Esophagus mucosa (tissue), 1 donor: ENCODE data around the gene LIN7C. TPM values are rescaled to one million over a fixed set of nuclear protein-coding genes. Genes with fewer than 3 reads are reported as not detected.
A peak's percentile ranks its signal among the peaks of the same experiment; 100 is the strongest.
"Not testable (repeated sequence)": the region's sequence is repeated elsewhere in the genome, so short reads cannot be mapped to it uniquely, and the experiment has no call there.

Source experiments
- ATAC-seq: fragments of 200-7000 bp; cut with Tn5 transposase; one replicate; pipeline ENCODE4 v1.9.1; 2020
- total RNA-seq: library from RNA; stranded (reverse); gene quantifications from one replicate; pipeline ENCODE4 v1.2.4, GENCODE V29; 2023
- donor health status: DM: yes; HTN: yes; CAD: no.

The LIN7C gene
- total RNA-seq, 1 donor from 2014 or later = 25.7 TPM

GRCh38 chr11:27468995-27469695 is 37.4 kb downstream of the LIN7C start:
- peak; percentile 53 for ATAC-seq

- ATAC-seq = peak; percentile 57
Observed at GRCh38 chr11:27468209-27468994, 38.2 kb downstream of the LIN7C start.

GRCh38 chr11:27467181-27467913 is 39.2 kb downstream of the LIN7C start:
- ATAC-seq = no peak

- peak; percentile 57 for ATAC-seq
Observed at GRCh38 chr11:27466363-27466762, 40.2 kb downstream of the LIN7C start.

- ATAC-seq = no peak
Observed at GRCh38 chr11:27465629-27466028, 40.9 kb downstream of the LIN7C start.

- ATAC-seq = no peak
Observed at GRCh38 chr11:27464909-27465308, 41.7 kb downstream of the LIN7C start.

GRCh38 chr11:27464289-27464696 is 42.3 kb downstream of the LIN7C start:
- peak; percentile 68 for ATAC-seq

- no peak for ATAC-seq
Observed at GRCh38 chr11:27462543-27462942, 44.0 kb downstream of the LIN7C start.

- no peak for ATAC-seq
Observed at GRCh38 chr11:27460158-27460978, 46.2 kb downstream of the LIN7C start.

- ATAC-seq = no peak
Observed at GRCh38 chr11:27459191-27459590, 47.4 kb downstream of the LIN7C start.

GRCh38 chr11:27458182-27458581 is 48.4 kb downstream of the LIN7C start:
- ATAC-seq = no peak

GRCh38 chr11:27456795-27457329 is 49.7 kb downstream of the LIN7C start:
- no peak for ATAC-seq

- ATAC-seq = peak; percentile 49
Observed at GRCh38 chr11:27456140-27456794, 50.3 kb downstream of the LIN7C start.

GRCh38 chr11:27455667-27456066 is 50.9 kb downstream of the LIN7C start:
- ATAC-seq = no peak

- ATAC-seq = peak; percentile 49
Observed at GRCh38 chr11:27453701-27454100, 52.9 kb downstream of the LIN7C start.

GRCh38 chr11:27452147-27452546 is 54.4 kb downstream of the LIN7C start:
- ATAC-seq = no peak

- ATAC-seq = peak; percentile 53
Observed at GRCh38 chr11:27451244-27451965, 55.2 kb downstream of the LIN7C start.

GRCh38 chr11:27448184-27448540 is 58.4 kb downstream of the LIN7C start:
- ATAC-seq = not testable (repeated sequence)

GRCh38 chr11:27447288-27448183 is 59.0 kb downstream of the LIN7C start:
- ATAC-seq = peak; percentile 56

- ATAC-seq = no peak
Observed at GRCh38 chr11:27445625-27446024, 60.9 kb downstream of the LIN7C start.
